HepG2 (cell line): Measurements from ENCODE around the gene RSL1D1. TPM values are rescaled to one million over a fixed set of nuclear protein-coding genes. Genes with fewer than 3 reads are reported as not detected.

Experiments used
- ATF3 ChIP-seq: sonication (generic); formaldehyde crosslinking; IDR thresholded peaks from 2 replicates; pipeline ENCODE4 v1.4.0; 2020; ENCODE audit warnings: missing genetic modification reagents
- EED ChIP-seq: sonication (generic); formaldehyde crosslinking; IDR thresholded peaks from 2 replicates; pipeline ENCODE4 v1.5.0; 2020; ENCODE audit warnings: mild to moderate bottlenecking, missing genetic modification reagents
- FOXP1 ChIP-seq, 2 experiments: fragments of 450-650 bp in 1 of 2; IDR thresholded peaks; 2 replicates each; pipeline ENCODE4 v1.6.1; 2017 to 2018; ENCODE audit warnings: antibody characterized with exemption in 1 of 2
- HMGXB4 ChIP-seq, 2 experiments: sonication (generic) in 1 of 2; formaldehyde crosslinking in 1 of 2; IDR thresholded peaks; 2 replicates each; pipeline versions ENCODE4 v1.4.0 to v1.6.1; 2018 to 2020; ENCODE audit warnings: missing genetic modification reagents in 2 of 2, borderline replicate concordance in 1 of 2, low read depth in 1 of 2, mild to moderate bottlenecking in 1 of 2, missing biosample characterization in 1 of 2
- KDM1A ChIP-seq: IDR thresholded peaks from 2 replicates; pipeline ENCODE4 v1.6.1; 2016; ENCODE audit warnings: missing compliant biosample characterization
- NR2F6 ChIP-seq, 2 experiments: IDR thresholded peaks; 2 replicates each; pipeline ENCODE4 v1.6.1; 2016; ENCODE audit warnings: antibody characterized with exemption in 1 of 2, mild to moderate bottlenecking in 1 of 2
- RERE ChIP-seq: IDR thresholded peaks from 2 replicates; pipeline ENCODE4 v1.6.1; 2016; ENCODE audit warnings: low read depth, missing genetic modification reagents, missing compliant biosample characterization
- TOPORS ChIP-seq: sonication (generic); formaldehyde crosslinking; IDR thresholded peaks from 2 replicates; pipeline ENCODE4 v1.8.0; 2023; ENCODE audit warnings: mild to moderate bottlenecking, missing genetic modification reagents
- ZBTB44 ChIP-seq: sonication (generic); formaldehyde crosslinking; IDR thresholded peaks from 2 replicates; pipeline ENCODE4 v1.4.0; 2020; ENCODE audit warnings: missing genetic modification reagents
- ZNF205 ChIP-seq: IDR thresholded peaks from 2 replicates; pipeline ENCODE4 v1.6.1; 2018; ENCODE audit warnings: missing biosample characterization, missing genetic modification reagents
- ZNF772 ChIP-seq: sonication (generic); formaldehyde crosslinking; IDR thresholded peaks from 2 replicates; pipeline ENCODE4 v1.5.0; 2020; ENCODE audit warnings: mild to moderate bottlenecking, missing genetic modification reagents
- ZNF878 ChIP-seq: sonication (generic); formaldehyde crosslinking; IDR thresholded peaks from 2 replicates; pipeline ENCODE4 v1.8.1; 2023; ENCODE audit warnings: mild to moderate bottlenecking, missing genetic modification reagents, moderate library complexity
- polyA plus RNA-seq, 8 experiments: library from polyadenylated mRNA; depleted of rRNA in 3 of 8; stranded (reverse) in 7 of 8; unstranded in 1 of 8; fragments of >200 nt; fragmentation: Illumina TruSeq in 4 of 8; extraction: Trizol in 4 of 8; gene quantifications; 2 replicates each; pipeline versions ENCODE4 v1.2.1 to v1.2.3, GENCODE V29; 2011 to 2016; ENCODE audit warnings: low read depth in 4 of 8, missing spikeins in 1 of 8, mixed read lengths in 1 of 8; ENCODE audit not compliant: insufficient read depth in 1 of 8
- total RNA-seq, 5 experiments: library from RNA; depleted of rRNA; stranded (reverse); fragments of >200 nt; fragmentation: Illumina TruSeq; extraction: Trizol; gene quantifications; 2 replicates each; pipeline ENCODE4 v1.2.3, GENCODE V29; 2016; ENCODE audit warnings: low read depth in 1 of 5
- TF ChIP-seq, protein P1 (sequence below): sonication (generic); formaldehyde crosslinking; IDR thresholded peaks from 2 replicates; pipeline ENCODE4 v1.8.0; 2022; ENCODE audit warnings: mild to moderate bottlenecking, missing genetic modification reagents, moderate library complexity
- TF ChIP-seq, protein P2 (sequence below): sonication (generic); formaldehyde crosslinking; IDR thresholded peaks from 2 replicates; pipeline ENCODE4 v1.8.0; 2022; ENCODE audit warnings: mild to moderate bottlenecking, missing genetic modification reagents

The RSL1D1 gene
- total and polyA plus RNA-seq, 2 of the 13 experiments (the other 11 are each of a cell fraction or from before 2014, with no cell fraction given): 187 to 343 TPM

GRCh38 chr16:11869353-11870228 lies 18.2 kb upstream of the RSL1D1 start (continued):
- TF ChIP-seq RERE (CRISPR knock-in tag) (peak; percentile 15; the same call in 1 of the 2 replicates), HMGXB4 (CRISPR knock-in tag; IDR thresholded peaks at IDR 0.05; ENCODE audit: borderline replicate concordance in 1 of 2, low read depth in 1 of 2) (peak in 1 of 2 experiments; percentile 57; a peak in 2 of 4 replicates), ZNF205 (CRISPR knock-in tag) (peak; percentile 77), KDM1A (CRISPR knock-in tag) (peak; percentile 94), TOPORS (CRISPR knock-in tag) (peak; percentile 81), NR2F6 (IDR thresholded peaks at IDR 0.05) (no peak), NR2F6 (CRISPR knock-in tag; IDR thresholded peaks at IDR 0.05) (peak; percentile 68; the same call in 1 of the 2 replicates), ZNF878 (CRISPR knock-in tag) (0 out of 2 replicates have a peak, but pooled peaks have one; percentile 71), EED (no peak), ATF3 (no peak), ZBTB44 (CRISPR knock-in tag) (no peak), ZNF772 (CRISPR knock-in tag) (peak; percentile 38; the same call in 1 of the 2 replicates), FOXP1 (IDR thresholded peaks at IDR 0.05) (no peak), FOXP1 (CRISPR knock-in tag; IDR thresholded peaks at IDR 0.05) (peak; percentile 60; the same call in 1 of the 2 replicates)
- TF ChIP-seq, protein P1, sequence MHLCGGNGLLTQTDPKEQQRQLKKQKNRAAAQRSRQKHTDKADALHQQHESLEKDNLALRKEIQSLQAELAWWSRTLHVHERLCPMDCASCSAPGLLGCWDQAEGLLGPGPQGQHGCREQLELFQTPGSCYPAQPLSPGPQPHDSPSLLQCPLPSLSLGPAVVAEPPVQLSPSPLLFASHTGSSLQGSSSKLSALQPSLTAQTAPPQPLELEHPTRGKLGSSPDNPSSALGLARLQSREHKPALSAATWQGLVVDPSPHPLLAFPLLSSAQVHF (CRISPR knock-in tag): no peak
- TF ChIP-seq, protein P2, sequence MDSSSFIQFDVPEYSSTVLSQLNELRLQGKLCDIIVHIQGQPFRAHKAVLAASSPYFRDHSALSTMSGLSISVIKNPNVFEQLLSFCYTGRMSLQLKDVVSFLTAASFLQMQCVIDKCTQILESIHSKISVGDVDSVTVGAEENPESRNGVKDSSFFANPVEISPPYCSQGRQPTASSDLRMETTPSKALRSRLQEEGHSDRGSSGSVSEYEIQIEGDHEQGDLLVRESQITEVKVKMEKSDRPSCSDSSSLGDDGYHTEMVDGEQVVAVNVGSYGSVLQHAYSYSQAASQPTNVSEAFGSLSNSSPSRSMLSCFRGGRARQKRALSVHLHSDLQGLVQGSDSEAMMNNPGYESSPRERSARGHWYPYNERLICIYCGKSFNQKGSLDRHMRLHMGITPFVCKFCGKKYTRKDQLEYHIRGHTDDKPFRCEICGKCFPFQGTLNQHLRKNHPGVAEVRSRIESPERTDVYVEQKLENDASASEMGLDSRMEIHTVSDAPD (CRISPR knock-in tag): peak; percentile 22; the same call in 1 of the 2 replicates
